HS-5 (cell line): Measurements from ENCODE around the gene ASAP3.

Source experiments
- DNase-seq: peaks from one replicate; pipeline ENCODE4 v3.0.0-alpha.2; 2012; ENCODE audit warnings: low read depth

The ASAP3 gene

DNA sequence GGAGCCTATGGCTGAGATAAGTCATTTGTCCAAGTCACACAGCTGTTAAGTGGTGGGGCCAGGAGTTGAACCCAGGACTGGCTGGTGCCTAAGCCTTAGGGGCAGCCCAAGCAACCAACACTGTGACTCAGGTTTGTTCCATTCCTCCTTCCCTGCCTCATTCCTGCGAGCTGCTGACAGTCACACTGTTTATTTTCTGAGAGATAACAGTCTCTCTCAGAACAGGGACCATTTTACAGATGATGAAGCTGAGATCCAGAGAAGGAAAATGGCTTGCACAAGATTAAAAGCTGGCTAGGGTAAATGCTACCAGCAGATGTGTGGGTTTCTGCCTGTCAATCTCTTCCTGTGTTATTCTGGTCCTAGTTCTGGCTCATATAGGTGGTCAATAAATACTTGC lies 35.1 kb downstream of the ASAP3 start:
- no peak for DNase-seq

DNA sequence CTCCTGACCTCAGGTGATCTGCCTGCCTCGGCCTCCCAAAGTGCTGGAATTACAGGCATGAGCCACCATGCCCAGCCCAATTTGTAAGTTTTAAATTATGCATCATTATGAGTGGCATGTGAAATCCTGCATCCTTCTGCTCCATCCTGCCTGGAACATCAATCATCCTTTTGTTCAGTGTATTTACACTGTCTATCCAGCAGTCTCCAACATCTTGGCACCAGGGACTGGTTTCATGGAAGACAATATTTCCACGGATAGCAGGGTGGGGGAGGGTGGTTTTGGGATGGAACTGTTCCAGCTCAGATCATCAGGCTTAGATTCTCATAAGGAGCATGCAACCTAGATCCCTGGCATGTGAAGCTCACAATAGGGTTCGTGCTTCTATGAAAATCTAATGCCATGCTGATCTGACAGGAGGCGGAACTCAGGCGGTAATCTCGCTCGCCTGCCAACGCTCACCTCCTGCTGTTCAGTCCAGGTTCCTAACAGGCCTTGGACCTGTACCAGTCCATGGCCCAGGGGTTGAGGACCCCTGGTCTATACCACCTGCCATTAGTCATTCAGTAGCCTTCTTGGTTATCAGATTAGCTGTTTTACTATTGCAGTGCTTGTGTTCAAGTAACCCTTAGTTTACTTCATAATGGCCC lies 37.2 kb downstream of the ASAP3 start:
- DNase-seq: no peak

DNA sequence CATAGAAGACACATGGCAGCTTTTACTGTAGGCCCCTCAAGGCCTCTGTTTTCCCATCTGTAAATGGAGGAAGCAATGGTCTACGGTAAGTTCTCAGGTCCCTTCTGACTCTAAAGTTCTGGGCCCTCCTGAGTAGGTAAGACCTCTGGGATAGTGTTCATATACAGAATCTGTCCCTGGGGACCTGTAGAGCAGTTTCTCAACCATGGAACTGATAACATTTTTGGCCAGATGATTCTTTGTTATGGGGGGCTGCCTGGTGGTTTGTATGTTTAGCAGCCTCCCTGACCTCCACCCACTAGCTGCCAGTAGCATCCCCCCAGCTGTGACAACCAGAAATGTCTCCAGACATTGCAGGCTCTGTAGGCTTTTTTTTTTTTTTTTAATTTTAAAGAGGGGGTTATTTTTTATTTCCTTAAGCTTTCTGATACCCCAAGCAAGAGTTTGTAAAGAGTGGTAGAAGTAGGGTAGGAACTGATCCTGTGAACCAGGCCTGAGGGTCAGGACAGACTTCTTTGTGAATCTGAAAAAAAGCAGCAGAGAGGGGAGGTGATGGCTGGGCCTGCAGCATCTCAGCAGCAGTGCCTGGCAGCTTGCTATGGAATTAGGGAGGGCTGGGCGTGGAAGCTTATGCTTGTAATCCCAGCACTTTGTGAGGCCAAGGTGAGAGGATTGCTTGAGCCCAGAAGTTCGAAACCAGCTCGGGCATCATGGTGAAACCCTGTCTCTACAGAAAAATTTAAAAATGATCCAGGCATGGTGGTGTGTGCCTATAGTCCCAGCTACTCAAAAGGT lies 39.2 kb downstream of the ASAP3 start:
- DNase-seq: no peak

DNA sequence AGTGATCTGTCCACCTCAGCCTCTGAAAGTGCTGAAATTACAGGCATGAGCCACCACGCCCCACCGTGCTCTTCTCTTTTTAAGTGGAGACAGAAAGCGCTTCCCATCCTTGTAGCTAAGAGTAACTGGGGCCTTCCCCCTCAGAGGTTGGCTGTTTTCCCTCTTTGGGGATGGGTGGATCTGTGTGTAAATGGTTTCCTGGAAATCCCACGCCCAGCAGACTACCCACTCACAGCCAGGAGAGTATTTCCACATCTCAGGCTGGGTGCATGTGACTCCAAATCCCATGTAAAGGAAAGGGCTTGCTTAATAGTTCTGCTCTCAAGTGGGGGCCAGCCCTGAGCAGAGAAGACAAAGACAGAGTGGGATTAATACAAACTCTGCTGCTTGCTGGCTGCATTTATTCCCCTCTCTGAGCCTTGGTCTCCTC lies 39.9 kb downstream of the ASAP3 start:
- DNase-seq: no peak

DNA sequence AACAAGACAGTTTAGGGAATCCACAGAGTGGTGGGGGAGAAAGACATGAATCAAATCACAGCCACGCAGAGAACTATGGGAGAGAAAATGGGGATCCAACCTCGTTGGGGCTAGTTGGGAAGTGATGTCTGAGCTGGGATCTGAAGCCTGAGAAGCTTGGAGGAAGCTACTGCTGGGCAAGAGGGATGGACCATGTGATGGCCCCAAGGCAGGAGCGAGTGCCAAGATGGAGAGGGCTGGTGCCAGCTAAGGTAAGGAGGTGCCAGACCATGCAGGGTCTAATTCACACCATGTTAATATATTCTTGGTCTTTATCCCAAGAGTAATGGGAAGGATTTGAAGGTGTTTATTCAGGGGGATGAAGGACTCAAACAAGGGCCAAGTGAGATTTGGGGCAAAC lies 41.2 kb downstream of the ASAP3 start:
- no peak for DNase-seq

DNA sequence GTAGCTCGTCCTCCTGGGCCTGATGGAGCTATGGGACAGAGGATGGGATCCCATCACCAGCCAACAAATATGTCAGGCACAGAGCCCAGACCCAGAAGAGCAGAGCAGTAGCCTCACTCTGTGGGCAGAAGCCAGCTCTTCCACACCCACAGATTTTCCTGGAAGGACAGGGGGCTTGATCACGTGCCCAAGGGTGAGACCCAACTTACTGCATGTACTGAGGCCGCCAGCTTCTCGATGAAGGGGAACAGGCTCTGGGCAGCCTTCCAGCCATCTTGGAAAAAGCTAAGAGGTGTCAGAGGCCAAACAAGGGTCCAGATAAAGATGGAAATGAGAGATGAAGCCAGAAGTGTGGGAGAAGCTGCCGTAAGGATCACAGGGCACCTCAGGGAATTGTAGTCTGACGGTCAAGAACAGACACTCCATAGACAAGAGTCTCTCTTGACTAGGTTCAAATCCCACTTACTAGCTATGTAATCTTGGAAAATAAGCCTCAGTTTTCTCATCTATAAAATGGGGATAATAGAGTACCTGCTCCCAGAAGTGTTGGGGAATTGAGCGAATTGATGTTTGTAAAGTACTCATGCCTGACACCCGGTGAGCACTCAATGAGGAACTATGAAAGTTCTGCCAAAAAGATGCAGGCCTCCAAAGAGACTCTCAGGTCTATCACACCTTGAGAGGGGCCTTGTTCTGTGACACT lies 42.4 kb downstream of the ASAP3 start:
- DNase-seq: no peak

DNA sequence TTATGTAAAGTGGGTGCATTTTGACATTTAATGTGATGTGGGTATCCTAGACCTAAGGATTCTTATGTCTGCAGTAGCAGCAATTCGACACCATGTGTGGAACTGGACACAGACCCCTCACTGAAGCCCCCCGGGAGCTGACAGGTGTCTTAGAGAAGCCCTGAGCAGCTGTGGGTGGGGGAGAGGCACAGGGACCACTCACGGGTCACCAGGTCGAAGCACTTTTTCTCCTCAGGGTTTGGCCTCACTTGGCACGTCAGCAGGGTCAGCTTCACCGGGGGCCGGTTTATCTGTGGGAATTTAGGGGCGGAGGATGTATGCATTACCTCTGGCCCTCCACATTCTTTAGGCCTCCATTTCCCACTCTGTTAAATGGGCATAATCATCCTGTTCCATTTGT lies 45.4 kb downstream of the ASAP3 start:
- no peak for DNase-seq

DNA sequence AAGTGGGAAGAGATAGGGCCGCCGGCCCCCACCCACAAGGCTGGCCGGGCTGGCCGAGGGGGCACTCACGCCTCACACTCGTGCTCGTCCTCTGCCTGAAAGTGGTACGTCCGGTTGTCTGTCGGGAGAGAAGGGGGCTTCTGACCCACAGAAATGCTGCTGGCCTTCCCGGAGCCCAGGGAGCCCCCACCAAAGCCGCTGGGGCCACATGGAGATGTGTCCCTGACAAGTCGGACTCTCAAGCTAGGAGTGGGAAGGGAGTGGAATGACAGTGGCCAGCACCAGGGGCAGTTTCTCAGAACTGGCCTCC lies 46.7 kb downstream of the ASAP3 start:
- no peak for DNase-seq

DNA sequence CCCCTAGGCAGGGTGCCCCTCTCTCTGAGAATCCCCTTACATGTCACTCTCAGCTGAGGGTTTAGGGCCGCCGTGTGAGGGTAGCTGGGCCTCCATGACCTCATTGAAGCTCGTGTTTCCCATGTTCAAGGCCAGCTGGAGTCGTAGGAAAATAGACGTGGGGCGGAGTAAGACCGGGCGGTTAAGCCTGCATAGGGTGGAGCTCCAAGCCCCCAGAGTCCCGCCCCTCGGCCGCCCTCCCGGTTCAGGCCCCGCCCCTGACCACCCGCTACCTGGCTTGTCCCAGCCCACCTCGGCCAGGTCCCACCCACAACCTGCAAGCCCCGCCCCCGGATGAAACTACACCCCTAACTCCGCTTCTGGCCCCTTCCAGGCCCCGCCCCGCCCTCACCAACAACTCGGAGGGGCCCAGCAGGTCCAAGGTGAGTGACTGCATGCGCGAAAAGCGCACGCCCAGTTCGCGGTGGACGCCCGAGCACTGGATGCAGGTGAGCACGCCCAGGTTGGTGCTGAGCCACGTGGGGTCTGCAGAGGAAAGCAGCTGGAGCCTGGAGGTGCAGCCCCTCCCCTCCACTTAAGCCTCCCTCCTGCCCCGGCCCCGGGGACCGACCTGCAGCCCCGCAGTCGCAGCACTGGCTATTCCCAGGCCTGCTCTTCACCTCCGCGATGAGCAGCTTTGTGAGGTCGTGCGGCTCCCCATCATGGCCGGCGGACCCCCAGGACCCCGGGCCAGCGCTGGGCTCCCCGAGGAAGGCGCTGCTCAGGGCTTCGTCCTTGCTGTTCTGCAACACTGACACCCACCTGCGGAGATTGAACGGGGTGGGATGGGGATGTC lies 47.2 kb downstream of the ASAP3 start:
- no peak for DNase-seq

DNA sequence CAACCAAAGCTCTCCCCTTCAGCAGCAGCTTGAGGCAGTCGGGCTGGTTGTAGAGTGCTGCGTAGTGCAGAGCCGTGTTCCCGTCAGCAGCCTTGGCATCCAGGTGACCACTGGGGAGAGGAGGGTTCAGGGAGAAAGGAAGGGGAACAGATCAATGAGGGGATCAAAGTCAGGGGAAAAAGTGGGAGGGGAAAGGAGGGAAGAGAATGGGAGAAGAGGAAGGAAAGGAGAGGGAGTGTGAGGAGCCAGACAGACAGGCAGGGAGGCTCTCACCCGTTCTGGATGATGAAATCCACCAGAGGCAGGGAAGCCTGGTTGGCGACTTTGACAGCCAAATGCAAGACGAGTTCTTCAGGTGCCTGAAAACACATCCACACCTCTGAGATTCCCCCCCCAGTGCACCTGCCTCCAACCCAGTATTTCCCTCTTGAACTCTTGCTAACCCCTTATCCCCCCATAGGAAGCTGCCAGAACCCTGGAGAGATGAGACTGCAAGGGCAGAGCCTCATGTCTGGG lies 49.7 kb downstream of the ASAP3 start:
- no peak for DNase-seq

DNA sequence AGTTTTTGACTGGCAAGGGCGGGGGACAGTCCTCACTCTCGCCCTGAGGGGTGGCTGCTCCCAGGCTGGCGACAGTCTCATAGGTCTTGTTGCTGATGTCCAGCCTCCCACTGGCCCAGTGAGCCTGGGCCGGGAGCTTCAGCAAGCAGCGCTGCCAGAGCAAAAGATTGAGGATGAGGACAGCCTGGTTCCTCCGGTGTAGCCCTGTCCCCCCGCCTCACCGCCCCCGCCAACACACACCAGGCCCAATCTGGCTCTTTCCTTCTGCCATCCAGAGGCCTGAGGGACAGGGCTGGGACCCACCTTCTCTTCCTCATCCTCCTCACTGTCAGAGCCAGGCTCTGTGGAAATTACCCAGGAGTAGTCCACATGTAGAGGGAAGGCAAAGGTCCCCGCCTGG lies 50.9 kb downstream of the ASAP3 start:
- DNase-seq: no peak

DNA sequence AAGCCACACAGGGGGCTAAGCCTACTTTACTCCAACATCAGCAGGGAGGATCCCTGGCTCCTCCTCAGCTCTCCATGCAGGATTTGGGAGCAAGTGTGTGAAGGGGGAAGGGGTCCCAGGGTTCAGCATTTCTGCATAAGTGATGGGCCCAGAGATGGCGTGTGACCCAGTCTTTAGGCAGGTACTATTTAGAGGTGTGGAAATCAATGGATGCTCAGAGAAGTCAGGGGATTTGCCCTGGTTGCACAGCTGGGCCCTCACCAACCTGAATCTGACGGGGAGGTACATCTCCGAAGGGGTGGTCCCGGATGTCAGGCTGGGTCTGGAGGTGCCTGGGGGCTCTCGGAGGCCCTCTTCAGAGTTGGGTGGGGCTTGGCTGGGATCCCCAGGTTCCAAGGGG lies 52.5 kb downstream of the ASAP3 start:
- DNase-seq: no peak

DNA sequence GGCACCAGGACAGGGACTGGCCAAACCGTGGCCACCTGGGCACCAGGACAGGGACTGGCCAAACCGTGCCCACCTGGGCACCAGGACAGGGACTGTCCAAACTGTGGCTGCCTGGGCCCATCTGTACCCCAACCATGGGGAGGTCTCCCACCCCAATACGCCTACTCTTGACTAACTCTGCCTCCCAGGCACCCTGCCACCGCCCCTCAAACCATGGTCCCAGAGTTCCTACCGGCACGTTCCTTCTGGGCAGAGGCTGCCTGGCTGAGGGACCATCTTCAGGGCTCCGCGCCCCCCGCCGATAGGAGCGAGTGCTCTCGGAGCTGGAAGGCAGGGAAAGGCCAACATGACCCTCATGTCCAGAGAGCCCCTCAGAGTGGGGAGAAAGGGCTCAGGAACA lies 53.2 kb downstream of the ASAP3 start:
- DNase-seq: no peak

DNA sequence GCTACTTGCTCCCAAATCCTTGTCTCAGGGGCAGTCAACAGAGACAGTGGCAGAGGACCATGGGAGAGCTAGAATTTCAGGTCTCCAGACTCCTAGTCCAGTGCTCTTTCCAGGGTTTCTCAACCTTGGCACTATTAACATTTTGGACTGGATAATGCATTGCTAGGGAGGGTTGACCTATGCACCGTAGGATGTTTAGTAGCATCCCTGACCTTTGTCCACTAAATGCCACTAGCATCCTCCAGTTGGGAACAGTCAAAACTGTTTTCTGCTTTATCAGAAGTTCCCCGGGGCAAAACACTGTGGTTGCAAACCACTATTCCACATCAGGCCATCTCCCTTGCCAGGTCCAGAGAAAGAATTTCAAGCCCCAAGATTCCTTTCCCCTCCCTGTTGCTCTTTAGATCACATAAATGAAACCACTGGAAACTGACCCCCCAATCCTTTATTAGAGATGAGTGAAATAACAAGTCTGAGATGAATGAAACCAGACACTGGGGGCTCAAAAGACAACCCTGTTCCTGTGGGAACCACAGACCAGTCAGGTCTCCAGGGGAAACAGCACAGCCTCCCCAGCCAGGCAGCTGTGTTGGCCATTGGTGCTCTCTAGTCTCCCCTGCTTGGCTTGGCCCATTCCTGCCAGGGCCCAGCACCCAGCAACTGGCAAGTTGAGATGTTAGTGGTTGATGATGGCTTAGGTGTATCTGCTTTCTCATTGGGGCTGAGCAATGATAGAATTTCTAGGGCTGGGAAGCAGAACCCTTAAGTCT lies 55.7 kb downstream of the ASAP3 start:
- no peak for DNase-seq

DNA sequence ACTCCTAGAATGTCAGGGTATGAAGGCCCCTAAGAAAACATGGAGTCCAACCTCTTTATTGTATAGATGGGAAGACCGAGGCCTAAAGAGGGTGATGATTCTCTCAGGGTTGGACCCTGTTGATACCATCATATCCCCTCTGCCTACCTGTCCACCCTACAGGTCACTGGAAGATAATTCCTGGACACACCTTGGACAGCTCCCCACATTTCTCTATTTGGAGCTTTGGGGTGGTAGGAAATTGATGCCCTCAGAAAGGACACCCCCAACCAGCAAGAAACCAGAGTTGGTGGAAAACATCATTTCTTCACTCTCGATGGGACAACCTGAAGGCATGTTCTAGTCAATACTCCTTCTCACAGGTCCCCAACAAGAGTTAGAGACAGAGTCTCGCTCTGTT lies 56.4 kb downstream of the ASAP3 start:
- no peak for DNase-seq

DNA sequence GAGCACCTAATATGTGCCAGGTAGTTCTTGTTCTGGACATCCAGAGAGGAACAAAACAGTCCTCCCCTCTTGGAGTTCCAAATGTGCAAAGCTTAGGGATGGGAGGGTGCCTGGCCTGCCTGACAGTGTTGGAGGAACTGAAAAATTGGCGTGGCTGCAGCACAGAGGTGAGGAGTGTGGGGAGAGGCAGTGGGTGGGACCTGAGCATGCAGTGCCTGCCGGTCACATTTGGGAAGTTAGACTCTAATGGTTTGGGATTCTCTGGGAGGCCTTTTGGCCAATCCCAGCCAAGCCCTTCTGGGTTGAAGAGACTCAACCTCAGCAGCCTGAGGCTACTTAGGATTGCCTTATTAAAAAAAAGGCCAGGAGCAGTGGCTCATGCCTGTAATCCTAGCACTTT lies 57.2 kb downstream of the ASAP3 start:
- no peak for DNase-seq

DNA sequence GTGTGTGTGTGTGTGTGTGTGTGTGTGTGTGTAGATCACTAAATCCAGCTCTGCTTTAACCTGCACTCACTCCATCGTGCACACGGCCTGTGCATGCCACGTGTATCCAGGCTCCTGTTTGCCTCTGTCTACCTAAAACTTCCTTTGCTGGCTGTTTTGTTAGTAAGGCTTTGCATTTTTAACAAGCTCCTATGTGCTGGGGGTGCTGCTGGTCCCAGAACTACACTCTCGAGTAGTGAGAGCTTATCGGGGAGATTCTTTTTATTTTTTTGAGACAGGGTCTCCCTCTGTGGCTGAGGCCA lies 58.8 kb downstream of the ASAP3 start:
- DNase-seq: no peak

DNA sequence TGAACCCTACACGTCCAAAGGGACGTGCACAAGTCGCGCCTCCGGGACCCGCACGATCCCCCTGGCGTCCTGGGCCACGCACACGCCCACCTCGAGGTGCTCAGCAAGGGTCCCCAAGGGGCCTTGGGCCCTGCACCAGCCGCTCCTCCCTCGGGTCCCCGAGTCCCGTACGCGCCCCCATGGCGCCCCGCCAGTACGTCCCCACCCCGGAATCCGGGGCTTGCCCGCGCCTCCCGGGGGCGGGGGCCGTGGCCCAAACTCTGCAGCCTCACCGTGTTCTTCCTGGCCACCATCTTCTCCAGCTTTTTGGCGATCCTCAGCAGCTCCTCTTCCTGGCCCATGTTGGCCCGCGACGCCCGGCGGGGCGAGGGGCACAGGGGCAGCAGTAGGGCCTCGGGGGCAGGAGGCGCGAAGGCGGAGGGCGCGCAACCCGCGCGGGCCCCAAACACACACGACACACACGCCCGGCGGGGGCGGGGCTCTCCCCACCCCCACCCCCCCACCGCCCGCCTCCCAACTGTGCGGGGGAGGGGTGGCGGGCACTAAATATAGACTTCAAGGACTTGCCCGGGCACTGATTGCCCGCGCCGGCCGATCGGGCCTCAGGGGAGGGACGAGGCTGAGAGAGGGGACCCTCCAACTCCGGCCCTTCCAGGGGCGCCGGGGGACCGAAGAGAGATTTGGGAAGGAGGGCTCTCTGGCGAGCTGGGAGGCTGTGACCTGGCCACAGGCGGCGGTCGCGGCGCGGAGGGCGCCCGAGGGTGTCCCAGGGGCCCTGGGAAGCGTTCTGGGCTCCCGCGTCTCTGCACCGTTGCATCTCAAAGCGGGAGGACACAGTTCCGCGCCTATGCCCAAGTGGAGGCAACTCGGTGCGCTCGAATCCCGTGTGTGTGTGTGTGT lies 59.4 kb downstream of the ASAP3 start, which contains the start of gene TCEA3:
Gene TCEA3, minus strand, starts transcription at position 456 of the 900 bp plus-strand sequence. Its CDS starts 115 bp downstream, at position 341.
- no peak for DNase-seq

DNA sequence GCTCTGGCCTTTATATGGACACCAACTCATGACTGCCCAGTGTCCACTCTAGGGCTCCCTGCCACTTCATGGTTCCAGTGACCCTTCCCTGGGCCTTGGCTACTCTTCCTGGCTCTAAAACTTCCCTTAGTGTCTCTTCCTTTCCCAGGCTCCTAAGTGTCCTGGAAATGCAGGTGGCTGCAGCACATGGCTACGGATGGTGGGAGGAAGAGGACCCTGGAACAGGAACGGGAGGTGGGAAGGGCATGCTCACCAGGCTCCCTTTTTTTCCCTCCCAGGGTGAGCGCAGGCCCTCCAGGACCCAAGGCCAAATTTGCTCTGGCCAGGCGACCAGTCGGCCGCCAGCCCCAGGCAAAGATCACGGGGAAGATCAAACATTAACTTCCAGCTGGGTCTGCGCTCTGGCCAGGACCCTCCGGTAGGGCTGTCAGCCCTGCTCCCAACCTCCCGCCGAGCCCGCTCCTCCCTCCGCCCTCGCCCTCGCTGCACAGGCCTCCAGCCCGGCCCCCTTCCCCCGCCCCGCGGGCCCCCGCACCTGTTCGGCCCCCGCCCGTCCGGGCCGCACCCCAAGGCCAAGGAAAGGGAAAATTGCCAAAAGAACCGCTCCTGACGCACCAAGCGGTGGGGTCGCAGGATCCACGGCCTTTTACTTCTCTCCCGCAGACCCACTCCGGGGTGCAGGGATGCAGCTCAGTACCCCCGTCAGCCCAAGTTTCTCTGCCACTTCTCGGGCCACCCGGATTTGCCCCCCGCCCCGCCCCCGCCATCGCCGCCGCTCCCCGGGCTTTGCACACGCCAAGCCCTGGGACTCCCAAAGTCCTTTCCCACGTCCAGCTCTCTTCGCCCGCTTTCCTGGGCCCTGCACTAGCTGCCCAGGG lies 60.3 kb downstream of the ASAP3 start:
- no peak for DNase-seq

DNA sequence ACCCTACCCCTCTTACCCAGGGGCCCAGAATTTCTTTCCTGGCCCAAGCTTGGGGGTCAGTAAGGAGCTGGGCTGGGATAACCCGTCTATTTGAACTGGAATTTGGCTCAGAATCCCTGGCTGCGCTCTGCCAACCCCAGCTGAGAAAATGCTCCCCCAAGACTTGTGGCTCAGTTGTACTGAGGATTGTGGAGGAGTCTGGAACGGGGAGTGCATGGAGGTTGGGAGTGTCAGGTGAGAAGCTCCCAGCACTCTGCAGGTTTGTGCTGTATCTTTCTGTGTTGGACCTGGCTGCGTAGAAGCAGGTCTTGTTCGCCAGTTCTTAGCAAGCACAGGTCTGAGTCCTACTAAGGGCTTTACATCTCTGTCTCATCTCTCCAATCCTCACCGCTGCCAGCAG lies 61.0 kb downstream of the ASAP3 start:
- DNase-seq: no peak
